ENCODE results near the gene NBEA. TPM values are rescaled to one million over a fixed set of nuclear protein-coding genes. Genes with fewer than 3 reads are reported as not detected.

Gene NBEA
- total and polyA plus RNA-seq, 7 donors: 0.46 to 47.6 (median 38.0) TPM

DNA sequence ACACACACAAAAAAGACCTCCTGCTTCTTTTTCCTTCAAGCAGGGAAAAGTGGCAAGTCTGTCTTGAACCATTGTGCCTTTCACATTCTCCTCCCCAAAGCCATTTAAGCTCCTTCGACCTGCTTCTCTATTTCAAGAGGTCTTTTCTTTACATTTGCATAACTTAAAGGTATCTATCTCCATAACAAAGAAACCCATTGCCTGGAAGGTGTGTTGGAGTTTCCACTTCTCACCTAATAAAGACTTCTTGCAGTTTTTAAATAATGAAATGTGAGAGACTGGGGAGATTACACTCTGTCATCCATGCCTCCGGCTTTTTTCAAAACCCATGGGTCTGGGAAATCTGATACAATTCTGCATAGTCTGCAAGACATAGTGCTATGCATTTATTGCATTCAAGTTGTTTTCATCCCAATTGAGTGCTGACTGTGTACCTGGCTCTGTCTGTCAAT lies 41.8 kb upstream of the NBEA start:
- no peak for DNase-seq
- no peaks in the 10 kb centered on the region for H3K27me3 ChIP-seq
- no peaks in the 10 kb centered on the region for H3K36me3 ChIP-seq
- intact Hi-C loops (cut with DNase I): no loop called here
- no peak for TF ChIP-seq POLR2AphosphoS5 (IDR thresholded peaks at IDR 0.05)
- TF ChIP-seq, protein P1, sequence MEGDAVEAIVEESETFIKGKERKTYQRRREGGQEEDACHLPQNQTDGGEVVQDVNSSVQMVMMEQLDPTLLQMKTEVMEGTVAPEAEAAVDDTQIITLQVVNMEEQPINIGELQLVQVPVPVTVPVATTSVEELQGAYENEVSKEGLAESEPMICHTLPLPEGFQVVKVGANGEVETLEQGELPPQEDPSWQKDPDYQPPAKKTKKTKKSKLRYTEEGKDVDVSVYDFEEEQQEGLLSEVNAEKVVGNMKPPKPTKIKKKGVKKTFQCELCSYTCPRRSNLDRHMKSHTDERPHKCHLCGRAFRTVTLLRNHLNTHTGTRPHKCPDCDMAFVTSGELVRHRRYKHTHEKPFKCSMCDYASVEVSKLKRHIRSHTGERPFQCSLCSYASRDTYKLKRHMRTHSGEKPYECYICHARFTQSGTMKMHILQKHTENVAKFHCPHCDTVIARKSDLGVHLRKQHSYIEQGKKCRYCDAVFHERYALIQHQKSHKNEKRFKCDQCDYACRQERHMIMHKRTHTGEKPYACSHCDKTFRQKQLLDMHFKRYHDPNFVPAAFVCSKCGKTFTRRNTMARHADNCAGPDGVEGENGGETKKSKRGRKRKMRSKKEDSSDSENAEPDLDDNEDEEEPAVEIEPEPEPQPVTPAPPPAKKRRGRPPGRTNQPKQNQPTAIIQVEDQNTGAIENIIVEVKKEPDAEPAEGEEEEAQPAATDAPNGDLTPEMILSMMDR (IDR thresholded peaks at IDR 0.05): no peak
- TF ChIP-seq POLR2A (IDR thresholded peaks at IDR 0.05): no peak
- TF ChIP-seq EP300 (IDR thresholded peaks at IDR 0.05): no peak
- no peak overlapping the region for H3K27ac ChIP-seq
- no peaks in the 10 kb centered on the region for H3K4me1 ChIP-seq
- H3K4me3 ChIP-seq: no peak overlapping the region
- no peaks in the 10 kb centered on the region for H3K9me3 ChIP-seq
- WGBS, 2 donors: 54 to 79% methylated on average over 2 of the region's 2 CpGs

DNA sequence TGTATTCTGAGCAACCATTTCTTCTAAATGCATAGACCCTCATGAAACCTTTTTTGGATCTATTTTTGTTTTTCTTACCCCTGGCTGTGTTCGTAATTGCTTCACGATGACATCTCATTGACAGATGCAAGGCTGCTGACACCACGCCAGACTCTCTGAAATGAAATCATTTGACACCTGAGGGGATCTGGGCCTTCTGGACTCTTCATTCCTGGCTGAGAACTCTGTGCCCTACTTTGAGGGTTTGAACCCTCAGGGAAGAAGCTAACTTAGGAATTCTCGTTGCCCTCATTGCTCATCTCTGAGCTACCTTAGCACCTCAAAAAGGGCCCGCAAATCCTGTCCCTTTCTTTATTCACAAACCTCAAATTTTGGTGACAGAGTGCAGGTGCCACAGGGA lies 40.5 kb upstream of the NBEA start:
- Histone ChIP-seq H3K9me3 (no peaks in the 10 kb centered on the region), H3K36me3 (no peaks in the 10 kb centered on the region), H3K27ac (no peak overlapping the region), H3K4me3 (no peak overlapping the region), H3K4me1 (no peaks in the 10 kb centered on the region), H3K27me3 (no peaks in the 10 kb centered on the region)
- intact Hi-C loops (cut with DNase I): no loop called here
- 71 to 87% methylated on average over 5 of the region's 5 CpGs for WGBS, 2 donors
- DNase-seq: no peak
- TF ChIP-seq POLR2A (IDR thresholded peaks at IDR 0.05) (no peak), POLR2AphosphoS5 (IDR thresholded peaks at IDR 0.05) (no peak), EP300 (IDR thresholded peaks at IDR 0.05) (no peak)
- TF ChIP-seq, protein P1 (IDR thresholded peaks at IDR 0.05): no peak

DNA sequence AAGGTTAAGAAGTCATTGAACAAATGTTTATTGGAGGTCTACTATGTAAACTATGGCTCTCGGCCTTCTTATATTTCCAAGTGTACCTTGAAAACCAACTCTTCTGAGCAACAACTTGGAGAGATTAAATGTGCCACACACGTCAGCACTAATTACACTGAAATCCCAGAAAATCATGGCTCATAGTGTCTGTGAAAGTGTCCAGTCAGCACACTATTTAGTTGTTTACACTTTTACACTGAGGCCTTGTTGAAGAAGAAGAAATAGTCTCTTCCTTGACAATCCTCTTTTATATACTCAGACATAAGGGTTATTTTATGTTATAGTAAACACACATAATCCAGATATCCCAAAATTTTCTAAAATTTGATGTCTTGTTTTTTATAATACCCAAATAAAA lies 30.9 kb upstream of the NBEA start:
- no peaks in the 10 kb centered on the region for H3K27me3 ChIP-seq
- no peaks in the 10 kb centered on the region for H3K36me3 ChIP-seq
- WGBS, 2 donors: 76 to 81% methylated on average over 2 of the region's 2 CpGs
- TF ChIP-seq EP300 (IDR thresholded peaks at IDR 0.05) (no peak), POLR2A (IDR thresholded peaks at IDR 0.05) (no peak), POLR2AphosphoS5 (IDR thresholded peaks at IDR 0.05) (no peak)
- TF ChIP-seq, protein P1 (IDR thresholded peaks at IDR 0.05): no peak
- H3K9me3 ChIP-seq: no peaks in the 10 kb centered on the region
- no peak overlapping the region for H3K27ac ChIP-seq
- no peaks in the 10 kb centered on the region for H3K4me1 ChIP-seq
- intact Hi-C loops (cut with DNase I): no loop called here
- no peak for DNase-seq
- H3K4me3 ChIP-seq: no peak overlapping the region

DNA sequence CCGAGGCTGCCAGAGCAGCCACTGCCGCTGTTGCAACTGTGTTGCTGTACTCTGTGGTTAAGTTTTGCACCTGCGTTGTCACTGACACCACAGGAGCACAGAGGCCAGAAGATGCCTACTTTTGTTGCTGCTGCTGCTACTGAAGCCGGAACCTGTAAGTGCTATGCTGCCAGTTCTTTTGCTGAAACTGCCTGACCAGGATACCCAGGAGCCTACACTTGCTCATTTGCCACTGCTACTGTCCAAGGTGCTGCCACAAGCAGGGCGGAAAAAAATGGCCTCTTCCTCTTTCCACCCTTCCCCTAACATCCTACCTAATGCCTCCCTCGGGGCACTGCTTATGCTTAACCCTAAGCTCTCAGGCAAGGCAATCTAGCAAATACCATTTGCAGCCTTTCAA lies 29.0 kb upstream of the NBEA start:
- H3K4me1 ChIP-seq: no peaks in the 10 kb centered on the region
- DNase-seq: no peak
- WGBS, 2 donors: 47 to 59% methylated on average over 6 of the region's 6 CpGs
- TF ChIP-seq EP300 (IDR thresholded peaks at IDR 0.05) (no peak), POLR2AphosphoS5 (IDR thresholded peaks at IDR 0.05) (no peak), POLR2A (IDR thresholded peaks at IDR 0.05) (no peak)
- TF ChIP-seq, protein P1 (IDR thresholded peaks at IDR 0.05): no peak
- H3K9me3 ChIP-seq: no peaks in the 10 kb centered on the region
- no peak overlapping the region for H3K27ac ChIP-seq
- intact Hi-C loops (cut with DNase I): no loop called here
- H3K27me3 ChIP-seq: no peaks in the 10 kb centered on the region
- no peaks in the 10 kb centered on the region for H3K36me3 ChIP-seq
- no peak overlapping the region for H3K4me3 ChIP-seq

DNA sequence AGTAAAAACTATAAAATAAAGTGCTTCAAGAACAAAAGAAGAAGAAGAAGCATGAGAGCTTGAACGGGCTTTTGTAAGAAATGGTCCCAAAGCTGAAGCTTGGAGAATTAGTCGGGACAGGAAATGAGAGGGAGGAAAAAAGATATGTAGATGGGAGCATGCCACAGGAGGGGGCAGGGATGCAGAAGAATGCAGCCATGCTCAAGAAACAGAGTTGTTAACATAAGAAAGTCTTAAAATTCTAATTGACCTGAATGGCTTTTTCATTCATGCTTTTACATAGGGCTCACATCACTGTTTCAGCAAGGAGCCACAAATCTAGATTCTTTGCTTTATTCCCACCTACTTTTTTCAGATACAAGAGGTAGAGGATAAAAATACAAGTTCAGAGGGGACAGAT lies 27.7 kb upstream of the NBEA start:
- 5 to 42% methylated on average over 2 of the region's 2 CpGs for WGBS, 2 donors
- Histone ChIP-seq H3K4me3 (no peak overlapping the region), H3K4me1 (no peaks in the 10 kb centered on the region), H3K27ac (no peak overlapping the region), H3K36me3 (no peaks in the 10 kb centered on the region), H3K27me3 (no peaks in the 10 kb centered on the region), H3K9me3 (no peaks in the 10 kb centered on the region)
- no peak for DNase-seq
- TF ChIP-seq POLR2A (IDR thresholded peaks at IDR 0.05) (no peak), POLR2AphosphoS5 (IDR thresholded peaks at IDR 0.05) (no peak), EP300 (IDR thresholded peaks at IDR 0.05) (no peak)
- TF ChIP-seq, protein P1 (IDR thresholded peaks at IDR 0.05): no peak
- intact Hi-C loops (cut with DNase I): no loop called here

Measured in sigmoid colon (tissue), 7 donors.